Activated T-helper 1 cell treated with Interleukin-2 at 50 U/mL for 16 hours (primary cell): ENCODE measurements around the gene ZNHIT6.

ENCODE experiments used
- DNase-seq: peaks from one replicate; pipeline ENCODE4 v3.0.0-alpha.2; 2020; ENCODE audit warnings: low read depth

Gene ZNHIT6

DNA sequence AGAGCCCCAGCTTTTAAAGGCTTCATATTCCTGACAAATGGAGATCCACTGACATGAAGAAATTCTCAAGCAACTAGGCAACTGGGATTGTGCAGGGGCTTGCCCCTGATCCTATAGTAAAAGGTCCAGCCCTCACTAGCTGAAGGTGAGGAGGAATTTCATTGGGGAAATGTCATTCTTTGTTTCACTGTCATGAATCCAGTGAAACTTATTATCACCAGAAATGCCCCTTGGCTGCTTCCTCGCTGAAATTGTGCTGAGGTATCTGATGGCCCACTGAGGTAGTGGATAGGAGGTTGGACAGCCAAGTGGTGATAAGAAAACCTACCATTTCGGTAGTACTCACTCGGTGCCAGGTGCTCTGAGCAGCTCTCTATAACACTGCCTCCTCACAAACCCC lies 91.5 kb downstream of the ZNHIT6 start:
- no peak for DNase-seq

GRCh38 chr1:85616364-85616705 lies 91.9 kb downstream of the ZNHIT6 start:
- no peak for DNase-seq

GRCh38 chr1:85615586-85616363 lies 92.5 kb downstream of the ZNHIT6 start:
- DNase-seq, result no peak

GRCh38 chr1:85612704-85613361 lies 95.4 kb downstream of the ZNHIT6 start:
- DNase-seq, result no peak

DNA sequence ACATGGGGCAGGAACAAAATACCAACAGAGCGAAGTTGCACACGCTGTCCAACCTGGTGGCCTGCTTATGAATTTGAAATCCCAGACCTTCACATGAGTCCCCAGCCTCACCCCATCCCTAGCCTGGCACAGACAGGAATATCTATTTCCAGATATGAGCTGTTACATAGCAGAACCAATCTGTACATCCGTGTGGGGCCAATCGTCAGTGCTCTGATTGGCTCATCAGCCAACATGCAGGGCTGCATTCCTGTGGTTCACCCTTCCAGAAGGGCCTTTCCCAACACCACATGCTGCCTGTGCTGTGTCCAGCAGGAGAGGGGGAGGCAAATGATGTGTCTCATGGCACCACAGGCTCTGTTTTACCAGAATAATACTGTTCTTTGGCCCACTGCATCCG lies 96.4 kb downstream of the ZNHIT6 start:
- no peak for DNase-seq

DNA sequence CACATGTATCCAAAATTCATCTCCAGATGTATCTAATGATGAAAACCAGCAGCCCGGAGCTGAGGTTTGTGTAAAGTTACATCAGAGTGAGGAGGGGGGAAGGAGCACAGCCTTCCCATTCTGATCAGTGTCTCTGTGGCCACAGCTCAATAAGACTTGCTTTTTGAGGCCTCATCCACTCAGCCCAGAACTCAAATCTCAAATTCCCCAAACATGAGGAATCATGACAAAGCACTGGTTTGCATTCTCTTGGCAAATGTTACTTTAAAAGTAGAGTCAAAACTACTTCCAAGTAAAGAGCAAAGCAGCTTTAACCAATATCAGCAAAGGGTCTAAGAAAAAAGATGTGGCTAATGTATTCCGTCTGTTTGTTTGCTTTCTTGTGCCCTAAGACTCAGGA lies 96.8 kb downstream of the ZNHIT6 start:
- DNase-seq, result no peak

DNA sequence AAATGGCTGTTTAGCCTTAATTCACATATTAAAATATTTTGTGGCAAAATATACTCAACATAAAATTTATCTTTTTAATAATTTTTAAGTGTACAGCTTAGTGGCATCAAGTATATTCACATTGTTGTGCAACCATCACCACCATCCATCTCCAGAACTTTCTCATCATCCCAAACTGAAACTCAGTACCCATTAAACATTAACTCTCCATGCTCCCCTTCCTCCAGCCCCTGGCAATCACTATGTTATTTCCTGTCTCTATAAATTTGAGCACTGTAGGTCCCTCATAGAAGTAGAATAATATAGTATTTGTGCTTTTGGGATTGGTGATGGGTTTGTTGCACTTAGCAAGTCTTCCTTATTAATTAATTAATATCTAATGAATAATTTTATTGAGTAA lies 98.3 kb downstream of the ZNHIT6 start:
- no peak for DNase-seq

DNA sequence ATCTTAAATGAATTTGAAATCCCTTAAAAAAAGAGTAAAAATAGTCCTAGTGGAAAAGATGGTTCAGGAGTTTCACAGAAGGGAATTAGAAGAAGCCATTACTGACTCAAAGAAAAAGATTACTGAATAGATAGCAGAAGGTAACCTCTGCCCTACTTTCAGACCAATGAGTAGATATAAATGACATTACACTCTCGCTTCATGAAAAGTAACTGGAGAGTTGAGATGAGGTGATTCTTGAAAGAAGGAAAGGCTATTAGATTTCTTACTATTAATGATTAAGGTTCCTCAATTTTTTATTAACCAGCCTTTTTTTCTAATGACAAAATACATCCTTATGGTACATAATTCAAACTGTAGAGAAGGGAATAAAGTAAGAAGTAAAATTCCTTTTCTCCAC lies 99.4 kb downstream of the ZNHIT6 start:
- DNase-seq, result no peak

DNA sequence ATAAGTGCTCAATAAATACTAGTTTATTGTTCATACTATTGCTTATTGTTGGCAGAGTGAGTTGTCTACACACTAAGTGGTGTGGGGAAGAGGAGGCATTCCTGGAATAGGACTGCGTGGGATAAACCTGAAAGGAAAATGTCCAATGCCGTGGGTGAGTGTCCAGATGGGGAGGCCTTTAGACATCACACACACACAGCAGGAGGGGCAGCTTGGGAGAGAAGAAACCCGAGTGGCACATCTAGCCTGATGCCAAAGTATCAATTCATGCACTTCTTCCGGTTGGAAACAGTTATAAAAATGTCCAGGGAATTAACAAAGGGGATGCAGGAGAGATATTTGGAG lies 100.3 kb downstream of the ZNHIT6 start:
- no peak for DNase-seq

- DNase-seq, result no peak
Observed at GRCh38 chr1:85607126-85607920, 100.9 kb downstream of the ZNHIT6 start.

GRCh38 chr1:85606414-85606800 lies 101.8 kb downstream of the ZNHIT6 start:
- no peak for DNase-seq

DNA sequence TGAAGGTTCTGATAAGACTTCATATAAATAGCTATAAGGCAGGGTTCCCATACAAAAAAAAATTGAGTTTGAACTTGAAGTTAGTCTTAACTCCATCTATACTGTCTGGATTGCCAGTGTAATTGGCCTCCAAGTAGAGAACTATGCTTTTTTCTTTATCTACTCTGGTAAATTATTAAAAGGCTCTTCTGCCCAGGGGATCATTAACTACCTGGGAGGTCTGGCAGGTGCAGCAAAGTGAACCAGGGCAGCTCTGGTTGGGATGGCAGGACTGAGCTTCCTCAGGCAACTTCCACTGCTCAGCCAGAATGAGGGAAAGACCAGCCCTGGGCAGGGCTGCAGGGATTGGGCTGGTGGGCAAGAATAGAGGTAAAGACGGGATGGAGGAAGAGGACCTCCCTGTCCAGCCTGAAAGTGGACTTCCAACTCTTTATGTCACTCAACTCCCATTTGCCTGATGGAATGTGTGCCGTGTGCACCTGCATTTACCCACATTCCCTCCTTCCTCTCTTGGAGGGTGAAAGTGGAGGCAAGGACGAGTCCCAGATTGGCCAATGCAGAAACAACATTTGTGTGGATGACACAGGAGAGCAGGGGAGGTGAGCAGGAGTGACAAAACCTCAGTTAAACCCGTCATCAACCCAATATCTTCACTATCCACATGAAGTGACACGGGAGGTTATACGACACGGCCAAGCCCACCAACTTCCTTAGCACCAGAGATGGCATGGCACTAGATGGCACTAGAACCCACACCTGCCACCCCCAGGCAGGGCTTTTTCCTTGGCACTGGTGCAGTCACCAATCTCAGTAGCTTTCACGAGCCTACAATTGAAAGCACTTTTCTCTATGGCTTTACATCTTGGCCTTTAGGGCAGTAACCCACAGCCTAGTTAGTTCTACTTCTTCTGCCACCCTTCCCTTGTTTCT lies 102.5 kb downstream of the ZNHIT6 start:
- no peak for DNase-seq

GRCh38 chr1:85604298-85604997 lies 103.8 kb downstream of the ZNHIT6 start:
- DNase-seq, result no peak

DNA sequence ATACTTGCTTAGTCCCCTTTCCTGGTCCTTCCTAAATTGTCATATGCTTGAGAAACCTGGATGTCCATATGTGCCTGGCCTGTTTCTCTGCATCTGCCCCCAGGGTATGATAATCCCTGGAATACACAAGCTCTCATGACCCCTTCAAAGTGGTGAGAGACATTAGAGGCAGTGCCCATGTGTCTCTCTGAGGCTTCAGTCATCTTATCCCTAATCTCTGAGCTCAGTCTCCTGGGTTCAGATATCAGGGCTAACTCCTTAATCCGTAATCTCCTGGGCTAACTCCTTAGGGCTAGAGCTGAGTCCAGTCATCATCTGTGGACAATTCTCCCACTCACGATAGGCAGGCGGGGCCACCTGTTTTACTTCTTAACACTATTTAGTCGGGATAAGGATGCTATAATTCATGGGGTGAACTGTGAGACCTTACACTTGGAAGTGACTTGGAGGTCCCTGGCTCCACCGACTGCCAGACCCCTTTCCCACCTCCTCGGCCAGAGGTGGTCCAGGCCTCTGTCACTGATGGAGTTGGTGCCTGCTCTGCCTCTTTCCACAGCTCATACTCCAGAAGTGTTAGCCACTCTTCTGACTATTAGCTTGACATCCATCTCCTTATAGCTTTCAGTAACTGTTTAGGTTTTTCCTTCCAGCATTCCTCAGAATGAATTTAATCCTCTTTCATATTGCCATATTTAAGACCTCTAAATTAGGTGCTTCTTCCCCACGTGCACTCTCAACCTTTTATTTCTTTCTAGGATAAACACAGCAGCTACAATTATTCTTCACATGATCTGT lies 105.0 kb downstream of the ZNHIT6 start:
- DNase-seq, result no peak

DNA sequence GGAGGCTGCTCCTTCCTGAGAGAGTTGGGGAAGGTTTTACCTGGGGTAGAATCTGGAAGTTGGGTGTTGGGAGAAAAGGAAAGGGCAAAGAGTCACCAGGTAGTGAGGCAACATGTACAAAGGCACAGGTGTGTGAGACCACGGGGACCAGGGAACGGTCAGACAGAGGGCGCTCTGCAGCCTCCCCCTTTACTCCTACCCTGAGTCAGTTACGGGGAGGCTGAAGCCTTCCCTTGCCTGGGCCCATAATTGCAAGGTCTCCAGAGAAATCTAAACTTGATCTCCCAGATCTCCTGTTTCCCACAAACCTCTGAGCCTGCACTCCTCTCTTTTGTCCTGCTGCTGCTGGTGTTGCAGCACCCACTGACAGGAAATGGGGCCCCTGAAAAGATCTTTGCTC lies 105.7 kb downstream of the ZNHIT6 start:
- no peak for DNase-seq

DNA sequence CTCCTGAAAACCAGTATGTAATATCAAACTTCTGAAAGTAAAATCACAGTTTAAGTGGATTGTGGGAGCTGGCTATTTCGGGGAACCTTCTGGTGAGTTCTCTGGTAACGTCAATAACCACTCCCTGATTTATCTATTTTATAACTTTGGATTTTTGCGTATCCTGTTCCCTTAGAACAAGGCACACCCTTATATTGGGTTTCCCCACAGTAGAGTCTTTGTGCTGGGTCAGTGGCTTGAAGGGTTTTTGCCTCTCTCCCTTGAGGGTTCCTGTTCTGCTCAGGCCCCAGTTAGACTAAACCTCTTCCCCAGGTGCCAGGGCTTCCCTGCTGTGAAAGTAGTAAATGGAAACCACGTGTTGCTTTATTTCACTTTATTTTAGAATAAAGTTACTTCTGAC lies 106.3 kb downstream of the ZNHIT6 start:
- DNase-seq, result no peak

DNA sequence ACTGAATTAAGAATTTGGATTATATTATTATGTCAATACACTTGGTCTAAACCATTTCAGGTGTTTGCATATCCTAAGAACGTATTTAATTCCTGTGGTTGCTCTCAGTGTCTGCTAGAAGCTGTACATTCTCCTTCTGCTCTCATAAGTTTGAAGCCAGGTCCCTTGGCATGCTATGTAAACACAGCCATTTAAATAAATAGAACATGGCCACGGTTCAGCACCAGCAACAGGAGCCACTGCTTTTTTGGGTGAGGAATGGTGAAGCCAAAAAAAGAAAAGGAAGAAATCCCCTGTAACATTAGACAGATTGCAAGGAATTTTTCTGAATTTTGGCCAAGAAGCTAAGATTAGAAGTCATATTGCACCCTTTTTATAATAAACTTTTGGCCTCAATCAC lies 108.6 kb downstream of the ZNHIT6 start:
- no peak for DNase-seq
